Stomach (tissue), 9 donors: ENCODE measurements around the gene RUNX1. TPM values are rescaled to one million over a fixed set of nuclear protein-coding genes. Genes with fewer than 3 reads are reported as not detected.

ENCODE experiments used
- DNase-seq, 2 donors: peaks; one replicate each; pipeline versions ENCODE4 v3.0.0 to v3.0.0-alpha.2; 2013 to 2019
- H3K27ac ChIP-seq, 5 donors: fragments of 200-600 bp in 4 of 5; sonication (generic) in 4 of 5; one replicate each; pipeline ENCODE4 v1.5.1; 2013 to 2019; ENCODE audit warnings: mild to moderate bottlenecking in 1 of 5, moderate library complexity in 1 of 5
- H3K27me3 ChIP-seq, 3 donors: fragments of 200-600 bp; sonication (generic); one replicate each; pipeline ENCODE4 v1.5.1; 2017 to 2019; ENCODE audit warnings: mixed run types in 1 of 3
- H3K36me3 ChIP-seq, 4 donors: fragments of 200-600 bp; sonication (generic); 1 replicate in 3 of 4; 2 replicates in 1 of 4; pipeline ENCODE4 v1.5.1; 2016 to 2019
- H3K4me1 ChIP-seq, 4 donors: fragments of 200-600 bp; sonication (generic); one replicate each; pipeline ENCODE4 v1.5.1; 2016 to 2019
- H3K4me3 ChIP-seq, 4 donors: fragments of 200-600 bp; sonication (generic) in 3 of 4; one replicate each; pipeline ENCODE4 v1.5.1; 2016 to 2019; ENCODE audit warnings: mild to moderate bottlenecking in 1 of 4
- H3K9me3 ChIP-seq, 4 donors: fragments of 200-600 bp; sonication (generic); one replicate each; pipeline ENCODE4 v1.5.1; 2016 to 2019
- CTCF ChIP-seq, 7 experiments: fragments of 450-650 bp in 4 of 7; fragments of 200-600 bp in 3 of 7; sonication (generic) in 3 of 7; IDR thresholded peaks; one replicate each; pipeline ENCODE4 v1.5.1; 2016 to 2019; ENCODE audit warnings: antibody characterized with exemption in 7 of 7, control low read depth in 2 of 7, mild to moderate bottlenecking in 1 of 7
- EP300 ChIP-seq: sonication (generic); formaldehyde crosslinking; IDR thresholded peaks from one replicate; pipeline ENCODE4 v1.6.1; 2017; ENCODE audit warnings: antibody characterized with exemption
- POLR2A ChIP-seq, 4 donors: fragments of 450-650 bp; IDR thresholded peaks; one replicate each; pipeline ENCODE4 v1.6.1; 2016; ENCODE audit warnings: antibody characterized with exemption in 4 of 4, control low read depth in 2 of 4, mild to moderate bottlenecking in 1 of 4, moderate library complexity in 1 of 4
- POLR2AphosphoS5 ChIP-seq, 3 donors: sonication (generic); formaldehyde crosslinking; IDR thresholded peaks; one replicate each; pipeline ENCODE4 v1.6.1; 2016; ENCODE audit warnings: antibody characterized with exemption in 3 of 3
- WGBS, 5 donors: extraction: QIAGEN DNeasy Blood & Tissue Kit in 3 of 5; methylation state at CpG; one replicate each; pipeline versions ENCODE4 v1.1.5 to v1.1.7; 2013 to 2018; 5-methylcytosine and 5-hydroxymethylcytosine counted together
- intact Hi-C: fragments of 100-400 bp; cut with DNase I; formaldehyde crosslinking; loops from one replicate; pipeline ENCODE4 v1.15.1; 2023; ENCODE audit warnings: low total_unique reads
- polyA plus RNA-seq, 3 donors: library from polyadenylated mRNA; stranded (reverse); fragments of 200-250 nt; gene quantifications; one replicate each; pipeline ENCODE4 v1.2.3, GENCODE V29; 2013
- total RNA-seq, 5 donors: library from RNA; depleted of rRNA; stranded (reverse); fragments of >200 nt; gene quantifications; one replicate each; pipeline versions ENCODE4 v1.1.0 to v1.2.3, GENCODE V29; 2014 to 2016
- donor health status: healthy with polysubstance abuse.
- donor health status: Bipolar disorder and iron deficiency.
- donor health status: healthy.

RUNX1 gene
- total and polyA plus RNA-seq, 8 donors: 8.0 to 213 (median 40.0) TPM

GRCh38 chr21:35046263-35046624 lies 2.9 kb downstream of the RUNX1 start:
- 64 to 85% (median 76%) methylated on average over 6 of the region's 6 CpGs for WGBS, 5 donors
- peaks cover 22 to 61% (median 35%) of the 10 kb centered on the region in 4 donors for H3K4me1 ChIP-seq
- H3K4me3 ChIP-seq: peak overlapping the region in 3 of 4 donors; percentile 0 to 29 (median 0)
- TF ChIP-seq POLR2AphosphoS5 (IDR thresholded peaks at IDR 0.05) (no peak), POLR2A (IDR thresholded peaks at IDR 0.05) (no peak), CTCF (IDR thresholded peaks at IDR 0.05) (no peak), EP300 (no peak)
- intact Hi-C loops: loop anchor here (5.0 kb wide), 1 partner anchor 154 kb away; no protein-coding TSS in a partner anchor
- H3K9me3 ChIP-seq: no peaks in the 10 kb centered on the region
- no peaks in the 10 kb centered on the region for H3K27me3 ChIP-seq
- peak overlapping the region in 4 of 5 donors; percentile 70 to 86 (median 77) for H3K27ac ChIP-seq
- no peaks in the 10 kb centered on the region for H3K36me3 ChIP-seq
- DNase-seq: no peak

GRCh38 chr21:35045542-35046262 lies 3.4 kb downstream of the RUNX1 start:
- H3K27ac ChIP-seq: peak overlapping the region in 4 of 5 donors; percentile 37 to 86 (median 76)
- intact Hi-C loops: loop anchor here (5.0 kb wide), 1 partner anchor 153 kb away; no protein-coding TSS in a partner anchor

GRCh38 chr21:35044770-35045541 lies 4.1 kb downstream of the RUNX1 start:
- Histone ChIP-seq H3K9me3 (no peaks in the 10 kb centered on the region), H3K4me3 (no peak overlapping the region), H3K27me3 (no peaks in the 10 kb centered on the region), H3K27ac (peak overlapping the region in 4 of 5 donors; percentile 0 to 86 (median 62)), H3K36me3 (no peaks in the 10 kb centered on the region), H3K4me1 (peaks cover 17 to 53% (median 30%) of the 10 kb centered on the region in 4 donors)
- 74 to 84% (median 80%) methylated on average over 8 of the region's 8 CpGs for WGBS, 5 donors
- no peak for DNase-seq
- intact Hi-C loops: loop anchor here (5.0 kb wide), 1 partner anchor 153 kb away; no protein-coding TSS in a partner anchor
- TF ChIP-seq EP300: no peak
- TF ChIP-seq CTCF (IDR thresholded peaks at IDR 0.05): no peak
- TF ChIP-seq POLR2A (IDR thresholded peaks at IDR 0.05): no peak
- no peak for TF ChIP-seq POLR2AphosphoS5 (IDR thresholded peaks at IDR 0.05)

More at GRCh38 chr21:35045542-35046262, 3.4 kb downstream of the RUNX1 start:
- Histone ChIP-seq H3K9me3 (no peaks in the 10 kb centered on the region), H3K27me3 (no peaks in the 10 kb centered on the region), H3K4me3 (peak overlapping the region in 2 of 4 donors; percentile 0), H3K4me1 (peaks cover 17 to 55% (median 29%) of the 10 kb centered on the region in 4 donors), H3K36me3 (no peaks in the 10 kb centered on the region)
- 79 to 87% (median 81%) methylated on average over 17 of the region's 17 CpGs for WGBS, 5 donors
- peak in 1 of 2 donors; percentile 31 for DNase-seq
- TF ChIP-seq POLR2A (IDR thresholded peaks at IDR 0.05) (no peak), CTCF (IDR thresholded peaks at IDR 0.05) (no peak), EP300 (no peak), POLR2AphosphoS5 (IDR thresholded peaks at IDR 0.05) (no peak)

GRCh38 chr21:35044128-35044527 lies 5.0 kb downstream of the RUNX1 start:
- DNase-seq: no peak
- TF ChIP-seq POLR2AphosphoS5 (IDR thresholded peaks at IDR 0.05) (no peak), EP300 (no peak), POLR2A (IDR thresholded peaks at IDR 0.05) (no peak), CTCF (IDR thresholded peaks at IDR 0.05) (no peak)
- H3K27ac ChIP-seq: peak overlapping the region in 3 of 5 donors; percentile 0 to 54 (median 32)

More at GRCh38 chr21:35044128-35044527, 5.0 kb downstream of the RUNX1 start:
- H3K9me3 ChIP-seq: no peaks in the 10 kb centered on the region
- 78 to 82% (median 79%) methylated on average over 3 of the region's 3 CpGs for WGBS, 5 donors
- no peaks in the 10 kb centered on the region for H3K36me3 ChIP-seq
- H3K4me1 ChIP-seq: peaks cover 19 to 60% (median 33%) of the 10 kb centered on the region in 4 donors
- H3K27me3 ChIP-seq: no peaks in the 10 kb centered on the region
- no peak overlapping the region for H3K4me3 ChIP-seq
- intact Hi-C loops: no loop called here
